Measurements from ENCODE around the gene OMP.

OMP gene

DNA sequence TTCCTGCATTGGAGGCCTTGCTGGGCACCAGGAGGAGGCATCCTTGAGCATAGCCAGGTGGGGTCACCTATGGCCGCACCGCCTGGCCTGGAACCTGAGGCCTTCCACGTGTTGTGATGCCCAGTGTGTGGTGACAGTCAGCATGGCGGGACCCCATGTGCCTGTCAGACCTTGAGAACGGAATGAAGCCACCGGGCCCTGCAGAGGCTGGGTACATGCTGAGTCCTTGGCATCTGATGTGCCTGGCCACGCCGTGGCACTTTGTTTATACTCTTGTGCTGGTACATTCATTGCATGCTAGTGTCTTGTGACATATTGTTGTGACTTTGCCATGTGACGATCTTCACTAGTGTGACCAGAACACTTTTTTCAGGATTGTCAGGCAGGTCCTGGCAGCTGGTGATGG lies 16.9 kb downstream of the OMP start:
- TF ChIP-seq, protein P1, sequence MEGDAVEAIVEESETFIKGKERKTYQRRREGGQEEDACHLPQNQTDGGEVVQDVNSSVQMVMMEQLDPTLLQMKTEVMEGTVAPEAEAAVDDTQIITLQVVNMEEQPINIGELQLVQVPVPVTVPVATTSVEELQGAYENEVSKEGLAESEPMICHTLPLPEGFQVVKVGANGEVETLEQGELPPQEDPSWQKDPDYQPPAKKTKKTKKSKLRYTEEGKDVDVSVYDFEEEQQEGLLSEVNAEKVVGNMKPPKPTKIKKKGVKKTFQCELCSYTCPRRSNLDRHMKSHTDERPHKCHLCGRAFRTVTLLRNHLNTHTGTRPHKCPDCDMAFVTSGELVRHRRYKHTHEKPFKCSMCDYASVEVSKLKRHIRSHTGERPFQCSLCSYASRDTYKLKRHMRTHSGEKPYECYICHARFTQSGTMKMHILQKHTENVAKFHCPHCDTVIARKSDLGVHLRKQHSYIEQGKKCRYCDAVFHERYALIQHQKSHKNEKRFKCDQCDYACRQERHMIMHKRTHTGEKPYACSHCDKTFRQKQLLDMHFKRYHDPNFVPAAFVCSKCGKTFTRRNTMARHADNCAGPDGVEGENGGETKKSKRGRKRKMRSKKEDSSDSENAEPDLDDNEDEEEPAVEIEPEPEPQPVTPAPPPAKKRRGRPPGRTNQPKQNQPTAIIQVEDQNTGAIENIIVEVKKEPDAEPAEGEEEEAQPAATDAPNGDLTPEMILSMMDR (IDR thresholded peaks at IDR 0.05): no peak
- TF ChIP-seq ZFX (IDR thresholded peaks at IDR 0.05; ENCODE audit: borderline replicate concordance): no peak
- H3K27ac ChIP-seq: no peak overlapping the region

DNA sequence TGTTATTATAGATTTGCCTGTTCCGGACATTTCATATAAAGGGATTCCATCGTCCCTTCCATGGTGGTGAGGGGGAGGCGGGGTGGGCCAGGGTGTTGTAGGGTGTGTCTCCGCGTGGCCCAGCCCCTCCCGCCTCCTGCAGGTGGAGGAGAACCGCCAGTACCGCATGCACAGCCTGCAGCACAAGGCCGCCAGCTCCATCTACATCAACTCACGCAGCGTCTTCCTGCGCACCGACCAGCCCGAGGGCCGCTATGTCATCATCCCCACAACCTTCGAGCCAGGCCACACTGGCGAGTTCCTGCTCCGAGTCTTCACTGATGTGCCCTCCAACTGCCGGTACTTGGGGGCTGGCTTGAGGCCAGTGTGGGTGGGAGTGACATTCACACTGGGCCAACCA lies 17.9 kb downstream of the OMP start:
- H3K27ac ChIP-seq: no peak overlapping the region

DNA sequence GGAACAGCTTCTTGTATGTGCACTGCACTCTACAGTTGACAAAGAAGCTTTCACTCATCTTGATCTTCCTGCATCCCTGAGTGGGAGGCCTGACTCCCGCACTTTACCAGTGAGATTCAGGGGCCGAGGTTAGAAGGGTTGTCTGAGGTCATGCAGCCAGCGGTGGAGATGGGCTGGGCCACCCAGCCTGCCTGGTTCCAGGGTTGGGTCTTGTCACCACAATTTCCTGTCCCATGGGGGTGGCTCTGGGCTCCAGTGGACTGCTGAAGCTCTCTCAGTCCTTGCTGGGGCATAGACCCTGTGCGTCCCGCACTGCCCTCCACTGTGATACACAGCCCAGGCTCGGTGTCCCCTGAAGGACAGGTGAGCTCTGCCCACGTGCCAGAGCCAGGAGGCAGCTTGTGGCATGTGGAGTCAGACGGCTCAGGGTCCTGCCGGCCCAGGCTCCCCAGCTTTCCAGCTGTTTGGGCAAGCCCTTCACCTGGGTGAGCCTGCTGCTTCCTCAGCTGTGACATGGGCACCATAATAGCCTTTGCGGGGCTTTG lies 18.5 kb downstream of the OMP start:
- no peak for TF ChIP-seq ZFX (IDR thresholded peaks at IDR 0.05; ENCODE audit: borderline replicate concordance)
- TF ChIP-seq, protein P1 (IDR thresholded peaks at IDR 0.05): no peak
- H3K27ac ChIP-seq: no peak overlapping the region

More for the DNA sequence above, 17.9 kb downstream of the OMP start:
- TF ChIP-seq, protein P1 (IDR thresholded peaks at IDR 0.05): no peak
- TF ChIP-seq ZFX (IDR thresholded peaks at IDR 0.05; ENCODE audit: borderline replicate concordance): no peak

DNA sequence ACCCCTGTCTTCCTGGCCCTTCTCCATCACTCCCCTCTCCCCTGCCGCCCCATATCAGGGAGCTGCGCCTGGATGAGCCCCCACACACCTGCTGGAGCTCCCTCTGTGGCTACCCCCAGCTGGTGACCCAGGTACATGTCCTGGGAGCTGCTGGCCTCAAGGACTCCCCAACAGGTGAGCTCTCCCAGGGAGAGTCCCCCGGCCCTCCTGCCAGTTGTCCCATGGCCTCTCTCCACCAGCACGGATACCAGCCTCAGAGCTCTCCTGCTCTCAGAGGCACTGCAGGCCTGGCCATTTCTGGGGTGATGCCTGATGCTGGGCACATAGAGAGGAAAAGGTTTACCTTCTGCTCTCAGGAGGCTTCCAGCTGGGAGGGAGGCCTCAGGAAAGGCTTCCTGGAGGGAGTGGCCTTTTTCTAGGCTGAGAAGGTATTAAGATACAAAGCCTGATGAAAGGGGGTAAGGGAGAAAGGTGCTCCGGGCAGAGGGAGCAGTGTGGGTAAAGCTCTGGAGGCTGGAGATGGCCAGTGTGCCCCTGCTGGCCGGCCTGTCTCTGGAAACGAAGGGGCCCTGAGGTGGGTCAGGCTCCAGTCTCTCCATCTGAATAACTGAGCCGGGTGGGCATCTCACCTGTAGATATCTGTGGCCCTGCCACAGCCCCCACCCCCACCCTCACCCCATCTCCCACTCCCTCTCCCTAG lies 19.4 kb downstream of the OMP start:
- no peak overlapping the region for H3K27ac ChIP-seq
- TF ChIP-seq, protein P1 (IDR thresholded peaks at IDR 0.05): no peak
- no peak for TF ChIP-seq ZFX (IDR thresholded peaks at IDR 0.05; ENCODE audit: borderline replicate concordance)

DNA sequence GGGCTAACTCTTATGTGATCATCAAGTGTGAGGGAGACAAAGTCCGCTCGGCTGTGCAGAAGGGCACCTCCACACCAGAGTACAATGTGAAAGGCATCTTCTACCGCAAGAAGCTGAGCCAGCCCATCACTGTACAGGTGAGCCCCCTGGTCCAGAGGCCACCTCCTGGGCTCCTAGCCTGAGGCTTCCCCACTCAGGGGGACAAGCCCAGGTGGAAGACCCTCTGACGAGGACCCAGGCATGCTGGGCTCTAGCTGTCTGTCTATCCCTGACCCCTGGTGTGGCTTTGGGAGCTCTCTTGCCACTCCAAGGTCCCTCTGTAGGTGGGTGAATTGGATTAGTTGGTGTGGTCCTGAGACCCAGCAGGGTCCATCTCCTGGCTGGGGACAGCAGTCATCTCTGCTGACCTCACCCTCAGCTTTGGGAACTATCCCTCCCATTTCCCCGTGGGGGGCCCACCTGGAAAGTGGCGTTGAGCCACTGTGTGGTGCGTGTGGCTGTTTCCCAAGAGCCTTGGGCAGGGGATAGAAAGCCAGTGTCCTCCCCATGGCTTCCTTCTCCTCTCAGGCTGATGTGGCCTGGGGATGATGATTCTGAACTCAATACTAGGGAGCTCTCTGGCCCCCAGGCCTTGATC lies 20.1 kb downstream of the OMP start:
- no peak for TF ChIP-seq ZFX (IDR thresholded peaks at IDR 0.05; ENCODE audit: borderline replicate concordance)
- TF ChIP-seq, protein P1 (IDR thresholded peaks at IDR 0.05): no peak

DNA sequence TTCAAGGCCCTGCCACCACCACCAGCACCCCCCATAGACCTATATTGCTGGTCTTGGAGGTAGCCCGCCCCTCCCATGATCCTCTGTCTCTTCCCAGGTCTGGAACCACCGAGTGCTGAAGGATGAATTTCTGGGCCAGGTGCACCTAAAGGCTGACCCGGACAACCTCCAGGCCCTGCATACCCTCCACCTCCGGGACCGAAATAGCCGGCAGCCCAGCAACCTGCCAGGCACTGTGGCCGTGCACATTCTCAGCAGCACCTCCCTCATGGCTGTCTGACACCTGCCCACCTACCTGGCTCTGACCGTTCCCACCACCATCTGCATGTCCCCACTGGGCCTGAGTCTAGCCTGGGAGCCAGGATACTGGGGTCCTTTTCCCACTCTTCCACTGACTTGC lies 21.0 kb downstream of the OMP start:
- no peak for TF ChIP-seq ZFX (IDR thresholded peaks at IDR 0.05; ENCODE audit: borderline replicate concordance)
- TF ChIP-seq, protein P1 (IDR thresholded peaks at IDR 0.05): no peak
- no peak overlapping the region for H3K27ac ChIP-seq

More for the DNA sequence above, 20.1 kb downstream of the OMP start:
- no peak overlapping the region for H3K27ac ChIP-seq

DNA sequence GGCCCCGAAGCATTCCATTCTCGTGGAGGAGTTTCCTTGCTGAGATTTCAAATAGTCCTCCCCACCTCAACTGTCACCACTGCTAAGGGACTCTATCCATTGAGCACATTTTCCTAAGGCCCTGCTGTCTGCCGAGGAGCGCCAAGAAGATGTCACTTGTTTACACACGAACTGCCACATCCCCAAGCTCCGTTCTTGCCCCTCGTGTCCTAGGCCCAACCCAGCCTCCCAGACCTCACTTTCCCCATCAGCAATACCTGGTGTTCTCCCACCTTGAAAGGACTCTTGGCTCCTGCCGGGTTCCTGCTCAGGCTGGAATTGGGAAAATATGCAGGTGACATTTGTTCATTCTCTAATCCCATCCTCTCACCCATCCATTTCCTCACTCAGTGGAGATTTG lies 21.4 kb downstream of the OMP start:
- no peak for TF ChIP-seq ZFX (IDR thresholded peaks at IDR 0.05; ENCODE audit: borderline replicate concordance)
- TF ChIP-seq, protein P1 (IDR thresholded peaks at IDR 0.05): no peak
- no peak overlapping the region for H3K27ac ChIP-seq

Measured in 22Rv1 (cell line).